Gastroesophageal sphincter (tissue), 4 donors: Measurements from ENCODE around the gene VTCN1. TPM values are rescaled to one million over a fixed set of nuclear protein-coding genes. Genes with fewer than 3 reads are reported as not detected.

Experiments
- ATAC-seq: fragments of 150-250 bp; one replicate; pipeline ENCODE4 v1.9.1; 2016; ENCODE audit warnings: mild to moderate bottlenecking, moderate library complexity
- H3K27ac ChIP-seq, 4 donors: fragments of 200-600 bp; sonication (generic) in 3 of 4; 1 replicate in 3 of 4; 2 replicates in 1 of 4; pipeline ENCODE4 v1.5.1; 2016 to 2019
- H3K27me3 ChIP-seq: fragments of 200-600 bp; sonication (generic); one replicate; pipeline ENCODE4 v1.5.1; 2019
- H3K36me3 ChIP-seq, 2 donors: fragments of 200-600 bp; sonication (generic); one replicate each; pipeline ENCODE4 v1.5.1; 2019; ENCODE audit warnings: control low read depth in 1 of 2
- H3K4me1 ChIP-seq, 3 donors: fragments of 200-600 bp; sonication (generic); 1 replicate in 2 of 3; 2 replicates in 1 of 3; pipeline ENCODE4 v1.5.1; 2016 to 2019; ENCODE audit warnings: control low read depth in 2 of 3
- H3K4me3 ChIP-seq, 2 donors: fragments of 200-600 bp; sonication (generic); one replicate each; pipeline ENCODE4 v1.5.1; 2019; ENCODE audit warnings: mild to moderate bottlenecking in 1 of 2, moderate library complexity in 1 of 2
- H3K9me3 ChIP-seq, 3 donors: fragments of 200-600 bp; sonication (generic); one replicate each; pipeline ENCODE4 v1.5.1; 2017 to 2019; ENCODE audit warnings: control low read depth in 2 of 3
- EP300 ChIP-seq: sonication (generic); formaldehyde crosslinking; IDR thresholded peaks from one replicate; pipeline ENCODE4 v1.6.1; 2017; ENCODE audit warnings: antibody characterized with exemption, mild to moderate bottlenecking
- POLR2A ChIP-seq, 2 donors: fragments of 450-650 bp; IDR thresholded peaks; one replicate each; pipeline ENCODE4 v1.6.1; 2017; ENCODE audit warnings: antibody characterized with exemption in 2 of 2, mild to moderate bottlenecking in 2 of 2, moderate library complexity in 1 of 2
- POLR2AphosphoS5 ChIP-seq: sonication (generic); formaldehyde crosslinking; IDR thresholded peaks from one replicate; pipeline ENCODE4 v1.6.1; 2017; ENCODE audit warnings: antibody characterized with exemption
- WGBS, 2 donors: methylation state at CpG; one replicate each; pipeline ENCODE4 v1.1.5; 2018; ENCODE audit warnings: low coverage in 1 of 2; 5-methylcytosine and 5-hydroxymethylcytosine counted together
- total RNA-seq, 4 donors: library from RNA; depleted of rRNA; stranded (reverse); fragments of >200 nt; gene quantifications; one replicate each; pipeline ENCODE4 v1.1.0, GENCODE V29; 2016
- TF ChIP-seq, protein P1 (sequence below), 4 experiments: fragments of 200-600 bp in 2 of 4; fragments of 450-650 bp in 2 of 4; sonication (generic) in 1 of 4; IDR thresholded peaks; one replicate each; pipeline ENCODE4 v1.5.1; 2017 to 2019; ENCODE audit warnings: antibody characterized with exemption in 4 of 4, mild to moderate bottlenecking in 2 of 4, moderate library complexity in 2 of 4

VTCN1 gene
- total RNA-seq, 4 donors from 2014 or later: 2.1 TPM; not detected in 3

DNA sequence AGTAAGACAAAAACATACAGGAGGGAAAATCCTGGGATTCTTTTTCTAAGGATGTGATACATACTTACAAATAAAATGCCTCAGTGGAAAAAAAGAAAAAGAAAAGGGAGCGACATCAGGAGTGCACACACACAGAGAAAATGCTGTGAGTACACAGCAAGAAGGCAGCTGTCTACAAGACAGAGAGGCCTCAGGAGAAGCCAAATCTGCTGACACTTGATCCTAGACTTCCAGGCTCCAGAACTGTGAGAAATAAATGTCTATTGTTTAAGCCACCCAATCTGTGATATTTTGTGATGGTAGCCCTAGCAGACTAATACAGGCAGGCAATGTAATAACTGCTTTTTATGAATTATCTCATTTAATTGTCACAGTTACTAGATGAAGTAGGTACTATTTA, 72.2 kb downstream of the VTCN1 start:
- Histone ChIP-seq H3K9me3 (no peaks in the 10 kb centered on the region), H3K4me3 (no peak overlapping the region), H3K4me1 (no peaks in the 10 kb centered on the region), H3K27me3 (no peaks in the 10 kb centered on the region), H3K36me3 (no peaks in the 10 kb centered on the region), H3K27ac (no peak overlapping the region)
- ATAC-seq: no peak
- WGBS, 2 donors: 71 to 80% methylated on average over 1 of the region's 1 CpG
- TF ChIP-seq POLR2AphosphoS5: no peak
- TF ChIP-seq EP300: no peak
- no peak for TF ChIP-seq POLR2A (IDR thresholded peaks at IDR 0.05)
- TF ChIP-seq, protein P1, sequence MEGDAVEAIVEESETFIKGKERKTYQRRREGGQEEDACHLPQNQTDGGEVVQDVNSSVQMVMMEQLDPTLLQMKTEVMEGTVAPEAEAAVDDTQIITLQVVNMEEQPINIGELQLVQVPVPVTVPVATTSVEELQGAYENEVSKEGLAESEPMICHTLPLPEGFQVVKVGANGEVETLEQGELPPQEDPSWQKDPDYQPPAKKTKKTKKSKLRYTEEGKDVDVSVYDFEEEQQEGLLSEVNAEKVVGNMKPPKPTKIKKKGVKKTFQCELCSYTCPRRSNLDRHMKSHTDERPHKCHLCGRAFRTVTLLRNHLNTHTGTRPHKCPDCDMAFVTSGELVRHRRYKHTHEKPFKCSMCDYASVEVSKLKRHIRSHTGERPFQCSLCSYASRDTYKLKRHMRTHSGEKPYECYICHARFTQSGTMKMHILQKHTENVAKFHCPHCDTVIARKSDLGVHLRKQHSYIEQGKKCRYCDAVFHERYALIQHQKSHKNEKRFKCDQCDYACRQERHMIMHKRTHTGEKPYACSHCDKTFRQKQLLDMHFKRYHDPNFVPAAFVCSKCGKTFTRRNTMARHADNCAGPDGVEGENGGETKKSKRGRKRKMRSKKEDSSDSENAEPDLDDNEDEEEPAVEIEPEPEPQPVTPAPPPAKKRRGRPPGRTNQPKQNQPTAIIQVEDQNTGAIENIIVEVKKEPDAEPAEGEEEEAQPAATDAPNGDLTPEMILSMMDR (IDR thresholded peaks at IDR 0.05): no peak

DNA sequence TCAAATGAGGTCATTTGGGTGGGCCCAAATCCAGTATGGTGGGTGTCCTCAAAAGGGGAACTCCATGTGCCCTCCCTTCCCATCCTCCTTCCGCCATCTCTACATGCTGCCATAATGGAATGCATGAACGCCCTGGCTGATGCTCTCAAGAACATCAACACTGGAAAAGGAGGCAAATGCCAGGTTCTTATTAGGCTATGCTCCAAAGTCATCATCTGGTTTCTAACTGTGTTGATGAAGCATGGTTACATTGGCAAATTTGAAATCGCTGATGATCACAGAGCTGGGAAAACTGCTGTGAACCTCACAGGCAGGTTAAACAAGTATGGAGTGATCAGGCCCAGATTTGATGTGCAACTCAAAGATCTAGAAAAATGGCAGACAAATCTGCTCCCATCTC, 72.6 kb downstream of the VTCN1 start:
- Histone ChIP-seq H3K4me3 (no peak overlapping the region), H3K9me3 (no peaks in the 10 kb centered on the region), H3K4me1 (no peaks in the 10 kb centered on the region), H3K27me3 (no peaks in the 10 kb centered on the region), H3K27ac (no peak overlapping the region), H3K36me3 (no peaks in the 10 kb centered on the region)
- 100% methylated on average over 2 of the region's 3 CpGs for WGBS, 2 donors
- no peak for ATAC-seq
- TF ChIP-seq EP300 (no peak), POLR2A (IDR thresholded peaks at IDR 0.05) (no peak), POLR2AphosphoS5 (no peak)
- TF ChIP-seq, protein P1 (IDR thresholded peaks at IDR 0.05): no peak

GRCh38 chr1:117137281-117137855, 73.4 kb downstream of the VTCN1 start:
- Histone ChIP-seq H3K4me1 (no peaks in the 10 kb centered on the region), H3K27me3 (no peaks in the 10 kb centered on the region), H3K36me3 (no peaks in the 10 kb centered on the region), H3K27ac (no peak overlapping the region), H3K4me3 (no peak overlapping the region), H3K9me3 (no peaks in the 10 kb centered on the region)
- TF ChIP-seq POLR2A (IDR thresholded peaks at IDR 0.05) (no peak), POLR2AphosphoS5 (no peak), EP300 (no peak)
- TF ChIP-seq, protein P1 (IDR thresholded peaks at IDR 0.05): no peak
- no peak for ATAC-seq
- WGBS, 2 donors: 77 to 89% methylated on average over 1 to 3 of the region's 3 CpGs

DNA sequence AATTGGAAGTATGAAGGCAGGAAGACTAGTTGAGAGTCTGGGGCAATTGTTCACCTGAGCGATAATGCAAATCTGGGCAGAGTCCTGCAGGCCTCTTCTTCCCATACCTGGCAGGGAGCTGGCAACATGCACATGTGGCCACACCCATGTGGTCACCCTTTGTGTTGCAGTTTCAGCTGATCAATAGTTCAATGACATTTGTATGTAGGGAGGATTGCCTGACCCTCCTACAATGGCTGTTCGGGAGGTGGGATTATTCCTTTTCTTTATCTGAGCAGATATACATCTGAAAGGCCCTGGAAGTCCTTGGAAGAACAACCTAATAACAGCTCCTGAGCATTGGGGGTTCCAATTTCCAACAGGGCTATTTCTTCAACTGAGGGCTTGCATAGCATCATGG, 74.0 kb downstream of the VTCN1 start:
- WGBS, 2 donors: 50% methylated on average over 1 to 2 of the region's 2 CpGs
- Histone ChIP-seq H3K4me1 (no peaks in the 10 kb centered on the region), H3K27me3 (no peaks in the 10 kb centered on the region), H3K4me3 (no peak overlapping the region), H3K27ac (no peak overlapping the region), H3K9me3 (no peaks in the 10 kb centered on the region), H3K36me3 (no peaks in the 10 kb centered on the region)
- no peak for ATAC-seq
- TF ChIP-seq POLR2AphosphoS5: no peak

GRCh38 chr1:117135329-117135728, 75.4 kb downstream of the VTCN1 start:
- no peak for ATAC-seq
- Histone ChIP-seq H3K9me3 (no peaks in the 10 kb centered on the region), H3K27me3 (no peaks in the 10 kb centered on the region), H3K4me3 (no peak overlapping the region), H3K36me3 (no peaks in the 10 kb centered on the region), H3K4me1 (no peaks in the 10 kb centered on the region), H3K27ac (no peak overlapping the region)
- TF ChIP-seq, protein P1 (IDR thresholded peaks at IDR 0.05): no peak
- TF ChIP-seq POLR2A (IDR thresholded peaks at IDR 0.05): no peak
- TF ChIP-seq POLR2AphosphoS5: no peak
- TF ChIP-seq EP300: no peak
- 68 to 83% methylated on average over 2 of the region's 2 CpGs for WGBS, 2 donors
